Measurements from ENCODE around the gene POR. TPM values are rescaled to one million over a fixed set of nuclear protein-coding genes. Genes with fewer than 3 reads are reported as not detected.

POR gene
- total RNA-seq, 1 experiment from 2014 or later = 162 TPM

DNA sequence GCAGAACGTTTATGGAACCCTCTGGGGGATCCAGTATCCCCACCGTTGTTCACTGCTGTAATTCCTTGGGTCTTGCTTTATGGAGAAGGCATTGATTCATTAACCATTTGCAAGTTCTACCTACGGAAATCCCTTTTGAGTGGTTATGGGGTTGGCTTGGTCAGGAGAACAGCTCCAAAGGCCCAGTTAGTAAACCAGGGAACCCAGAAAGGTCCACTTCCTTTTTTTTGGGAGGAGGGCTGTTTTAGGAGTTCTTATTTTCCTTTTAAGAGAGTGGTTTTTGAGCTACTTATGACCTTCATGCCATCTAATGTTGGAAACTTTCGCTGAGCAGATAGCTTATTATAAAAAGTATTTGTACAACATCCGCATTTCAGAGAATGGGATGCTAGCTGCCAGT lies 1.3 kb downstream of the POR start:
- no peaks in the 10 kb centered on the region for H3K4me1 ChIP-seq
- no peaks in the 10 kb centered on the region for H3K36me3 ChIP-seq (ENCODE audit: control insufficient read depth, insufficient read depth, low read length)
- H3K27me3 Mint-ChIP-seq (ENCODE audit: insufficient read depth, unreplicated experiment) = no peaks in the 10 kb centered on the region
- ChIA-PET CTCF (interaction anchor here (0.8 to 1.2 kb wide), 3 partner anchors 42 to 75 kb away, joined by 3 to 7 read pairs (median 4); no protein-coding TSS in a partner anchor), POLR2A (interaction anchor here (0.6 to 2.2 kb wide), 5 partner anchors 9 to 132 kb away, joined by 3 to 12 read pairs (median 6); partner anchors contain the start of genes MDH2 and STYXL1)
- no peak for DNase-seq
- no TSS peak for BruUV-seq (replicated peaks)
- no peaks in the 10 kb centered on the region for H3K9me3 Mint-ChIP-seq (ENCODE audit: unreplicated experiment)
- H3K36me3 Mint-ChIP-seq (ENCODE audit: insufficient read depth, unreplicated experiment) = peaks cover 15% of the 10 kb centered on the region
- H3K9me3 ChIP-seq = no peaks in the 10 kb centered on the region
- H3K4me3 Mint-ChIP-seq (ENCODE audit: unreplicated experiment) = peak overlapping the region; percentile 73
- intact Hi-C loops (cut with micrococcal nuclease; ENCODE audit: unreplicated experiment) = no loop called here
- H3K4me3 ChIP-seq (ENCODE audit: low read depth, low read length) = peak overlapping the region; percentile 95
- TF ChIP-seq, protein P1, sequence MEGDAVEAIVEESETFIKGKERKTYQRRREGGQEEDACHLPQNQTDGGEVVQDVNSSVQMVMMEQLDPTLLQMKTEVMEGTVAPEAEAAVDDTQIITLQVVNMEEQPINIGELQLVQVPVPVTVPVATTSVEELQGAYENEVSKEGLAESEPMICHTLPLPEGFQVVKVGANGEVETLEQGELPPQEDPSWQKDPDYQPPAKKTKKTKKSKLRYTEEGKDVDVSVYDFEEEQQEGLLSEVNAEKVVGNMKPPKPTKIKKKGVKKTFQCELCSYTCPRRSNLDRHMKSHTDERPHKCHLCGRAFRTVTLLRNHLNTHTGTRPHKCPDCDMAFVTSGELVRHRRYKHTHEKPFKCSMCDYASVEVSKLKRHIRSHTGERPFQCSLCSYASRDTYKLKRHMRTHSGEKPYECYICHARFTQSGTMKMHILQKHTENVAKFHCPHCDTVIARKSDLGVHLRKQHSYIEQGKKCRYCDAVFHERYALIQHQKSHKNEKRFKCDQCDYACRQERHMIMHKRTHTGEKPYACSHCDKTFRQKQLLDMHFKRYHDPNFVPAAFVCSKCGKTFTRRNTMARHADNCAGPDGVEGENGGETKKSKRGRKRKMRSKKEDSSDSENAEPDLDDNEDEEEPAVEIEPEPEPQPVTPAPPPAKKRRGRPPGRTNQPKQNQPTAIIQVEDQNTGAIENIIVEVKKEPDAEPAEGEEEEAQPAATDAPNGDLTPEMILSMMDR (IDR thresholded peaks at IDR 0.05; ENCODE audit: insufficient read depth in 1 of 2, low read depth in 1 of 2, low read length in 1 of 2, severe bottlenecking in 1 of 2, unreplicated experiment in 1 of 2) = no peak
- peaks cover 9% of the 10 kb centered on the region for H3K4me1 Mint-ChIP-seq (ENCODE audit: low read depth, unreplicated experiment)
- H3K27me3 ChIP-seq (replicated peaks; ENCODE audit: control insufficient read depth, insufficient read depth, low read length) = no peaks in the 10 kb centered on the region
- no peak overlapping the region for H3K27ac Mint-ChIP-seq (ENCODE audit: unreplicated experiment)

DNA sequence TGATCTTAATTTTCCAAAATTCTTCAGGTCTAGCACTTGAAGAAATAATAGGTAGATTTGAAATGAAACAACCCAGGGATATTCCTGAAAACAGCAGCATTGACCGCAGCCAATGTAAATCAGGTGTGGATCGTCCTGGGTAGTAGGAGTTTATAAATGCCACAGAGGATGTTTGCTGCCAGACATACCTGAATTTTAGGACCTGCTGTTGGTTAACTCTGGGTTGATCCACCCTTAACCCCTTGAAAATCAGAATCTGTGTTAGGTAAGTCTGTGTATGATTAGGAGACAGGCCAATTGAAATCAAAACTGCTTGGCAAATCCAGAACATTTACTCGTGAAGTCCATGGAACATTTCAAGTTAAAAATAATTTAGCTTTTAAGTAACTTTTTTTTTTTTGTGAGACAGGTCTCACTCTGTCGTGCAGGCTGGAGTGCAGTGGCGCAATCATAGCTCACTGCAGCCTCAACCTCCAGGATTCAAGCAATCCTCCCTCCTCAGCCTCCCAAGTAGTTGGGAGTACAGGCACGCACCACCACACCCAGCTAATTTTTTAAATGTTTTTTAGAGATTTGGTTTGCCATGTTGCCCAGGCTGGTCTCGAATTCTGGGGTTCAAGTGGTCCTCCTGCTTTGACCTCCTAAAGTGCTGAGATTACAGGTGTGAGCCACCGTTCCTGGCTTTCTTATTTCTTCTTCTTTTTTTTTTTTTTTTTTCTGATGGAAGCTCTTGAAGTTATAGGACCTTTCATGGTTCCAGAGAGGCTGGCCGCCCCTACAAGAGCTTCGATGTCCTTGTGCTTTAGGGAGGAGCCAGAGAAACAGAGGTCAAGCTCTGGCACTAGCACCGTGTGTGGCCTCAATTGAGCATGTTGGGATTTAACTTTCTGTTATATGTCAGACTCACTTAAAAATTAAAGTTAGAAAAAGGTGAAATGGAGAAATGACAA lies 2.0 kb downstream of the POR start:
- intact Hi-C loops (cut with micrococcal nuclease; ENCODE audit: unreplicated experiment) = no loop called here
- POLR2A ChIA-PET = interaction anchor here (0.6 kb wide), 1 partner anchor 9 kb away, joined by 5 read pairs; no protein-coding TSS in a partner anchor
- DNase-seq = no peak
- Histone ChIP-seq H3K36me3 (ENCODE audit: control insufficient read depth, insufficient read depth, low read length) (no peaks in the 10 kb centered on the region), H3K27me3 (replicated peaks; ENCODE audit: control insufficient read depth, insufficient read depth, low read length) (no peaks in the 10 kb centered on the region), H3K4me1 (no peaks in the 10 kb centered on the region), H3K9me3 (no peaks in the 10 kb centered on the region), H3K4me3 (ENCODE audit: low read depth, low read length) (no peak overlapping the region)
- Mint-ChIP-seq H3K27me3 (ENCODE audit: insufficient read depth, unreplicated experiment) (no peaks in the 10 kb centered on the region), H3K9me3 (ENCODE audit: unreplicated experiment) (no peaks in the 10 kb centered on the region), H3K4me1 (ENCODE audit: low read depth, unreplicated experiment) (peaks cover 9% of the 10 kb centered on the region), H3K4me3 (ENCODE audit: unreplicated experiment) (peak overlapping the region; percentile 73), H3K36me3 (ENCODE audit: insufficient read depth, unreplicated experiment) (peaks cover 20% of the 10 kb centered on the region), H3K27ac (ENCODE audit: unreplicated experiment) (no peak overlapping the region)
- TF ChIP-seq, protein P1 (IDR thresholded peaks at IDR 0.05; ENCODE audit: insufficient read depth in 1 of 2, low read depth in 1 of 2, low read length in 1 of 2, severe bottlenecking in 1 of 2, unreplicated experiment in 1 of 2) = no peak
- CTCF ChIA-PET = no interaction called here
- BruUV-seq (replicated peaks) = no TSS peak

DNA sequence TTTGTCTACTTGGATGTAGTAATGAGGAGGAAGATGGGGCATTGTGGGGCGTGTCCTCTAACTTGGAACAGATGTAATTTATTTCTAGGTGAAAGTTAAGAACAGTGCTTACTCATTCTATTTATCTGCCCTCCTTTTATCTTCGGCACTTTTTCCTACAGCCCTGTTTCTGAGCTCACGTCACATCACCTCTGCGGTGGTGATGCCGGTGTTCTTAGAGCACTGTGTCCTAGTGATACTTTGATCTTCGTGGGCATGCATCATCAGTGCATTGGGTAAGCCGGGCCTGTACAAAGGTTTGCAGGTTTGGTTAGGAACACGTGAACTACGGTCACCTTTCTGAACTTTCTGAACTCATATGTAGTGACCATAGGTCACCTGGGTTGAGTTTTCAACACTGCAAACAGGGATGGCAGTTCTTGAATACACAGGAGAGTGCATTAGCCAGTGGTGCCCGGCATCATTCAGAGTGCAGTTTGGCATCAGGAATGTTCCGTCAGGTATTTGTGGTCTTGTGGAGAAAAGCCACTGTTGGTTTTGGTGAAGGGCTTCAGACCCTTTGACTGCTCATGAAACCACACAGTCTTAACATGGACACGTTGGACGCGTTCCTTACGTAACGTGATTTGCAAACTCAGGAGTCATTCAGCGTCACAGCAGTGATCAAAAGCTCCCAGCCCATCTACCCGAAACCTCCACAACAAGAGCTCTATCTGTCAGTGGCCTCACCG lies 5.6 kb downstream of the POR start:
- Histone ChIP-seq H3K27me3 (replicated peaks; ENCODE audit: control insufficient read depth, insufficient read depth, low read length) (no peaks in the 10 kb centered on the region), H3K9me3 (no peaks in the 10 kb centered on the region), H3K4me3 (ENCODE audit: low read depth, low read length) (no peak overlapping the region), H3K36me3 (ENCODE audit: control insufficient read depth, insufficient read depth, low read length) (0 out of 2 replicates have a peak, but pooled peaks cover 1% of the 10 kb centered on the region), H3K4me1 (0 out of 2 replicates have a peak, but pooled peaks cover 10% of the 10 kb centered on the region)
- BruUV-seq (replicated peaks) = no TSS peak
- intact Hi-C loops (cut with micrococcal nuclease; ENCODE audit: unreplicated experiment) = no loop called here
- Mint-ChIP-seq H3K27me3 (ENCODE audit: insufficient read depth, unreplicated experiment) (no peaks in the 10 kb centered on the region), H3K27ac (ENCODE audit: unreplicated experiment) (no peak overlapping the region), H3K9me3 (ENCODE audit: unreplicated experiment) (no peaks in the 10 kb centered on the region), H3K4me1 (ENCODE audit: low read depth, unreplicated experiment) (peaks cover 9% of the 10 kb centered on the region), H3K36me3 (ENCODE audit: insufficient read depth, unreplicated experiment) (peaks cover 24% of the 10 kb centered on the region), H3K4me3 (ENCODE audit: unreplicated experiment) (no peak overlapping the region)
- no peak for DNase-seq
- CTCF ChIA-PET = no interaction called here
- TF ChIP-seq, protein P1 (IDR thresholded peaks at IDR 0.05; ENCODE audit: insufficient read depth in 1 of 2, low read depth in 1 of 2, low read length in 1 of 2, severe bottlenecking in 1 of 2, unreplicated experiment in 1 of 2) = no peak
- POLR2A ChIA-PET = no interaction called here

All from Caco-2 (cell line).